NOMO-1 treated with dmso at 0.1 percent for 144 hours (cell line): ENCODE measurements around the gene NCEH1.
"Not testable (repeated sequence)": the region's sequence is repeated elsewhere in the genome, so short reads cannot be mapped to it uniquely, and the experiment has no call there.

Experiments used
- DNase-seq: peaks from one replicate; lab custom pipeline; 2025; ENCODE audit not compliant: unreplicated experiment; lab: John Stamatoyannopoulos, UW

Gene NCEH1, protein sequence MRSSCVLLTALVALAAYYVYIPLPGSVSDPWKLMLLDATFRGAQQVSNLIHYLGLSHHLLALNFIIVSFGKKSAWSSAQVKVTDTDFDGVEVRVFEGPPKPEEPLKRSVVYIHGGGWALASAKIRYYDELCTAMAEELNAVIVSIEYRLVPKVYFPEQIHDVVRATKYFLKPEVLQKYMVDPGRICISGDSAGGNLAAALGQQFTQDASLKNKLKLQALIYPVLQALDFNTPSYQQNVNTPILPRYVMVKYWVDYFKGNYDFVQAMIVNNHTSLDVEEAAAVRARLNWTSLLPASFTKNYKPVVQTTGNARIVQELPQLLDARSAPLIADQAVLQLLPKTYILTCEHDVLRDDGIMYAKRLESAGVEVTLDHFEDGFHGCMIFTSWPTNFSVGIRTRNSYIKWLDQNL

DNA sequence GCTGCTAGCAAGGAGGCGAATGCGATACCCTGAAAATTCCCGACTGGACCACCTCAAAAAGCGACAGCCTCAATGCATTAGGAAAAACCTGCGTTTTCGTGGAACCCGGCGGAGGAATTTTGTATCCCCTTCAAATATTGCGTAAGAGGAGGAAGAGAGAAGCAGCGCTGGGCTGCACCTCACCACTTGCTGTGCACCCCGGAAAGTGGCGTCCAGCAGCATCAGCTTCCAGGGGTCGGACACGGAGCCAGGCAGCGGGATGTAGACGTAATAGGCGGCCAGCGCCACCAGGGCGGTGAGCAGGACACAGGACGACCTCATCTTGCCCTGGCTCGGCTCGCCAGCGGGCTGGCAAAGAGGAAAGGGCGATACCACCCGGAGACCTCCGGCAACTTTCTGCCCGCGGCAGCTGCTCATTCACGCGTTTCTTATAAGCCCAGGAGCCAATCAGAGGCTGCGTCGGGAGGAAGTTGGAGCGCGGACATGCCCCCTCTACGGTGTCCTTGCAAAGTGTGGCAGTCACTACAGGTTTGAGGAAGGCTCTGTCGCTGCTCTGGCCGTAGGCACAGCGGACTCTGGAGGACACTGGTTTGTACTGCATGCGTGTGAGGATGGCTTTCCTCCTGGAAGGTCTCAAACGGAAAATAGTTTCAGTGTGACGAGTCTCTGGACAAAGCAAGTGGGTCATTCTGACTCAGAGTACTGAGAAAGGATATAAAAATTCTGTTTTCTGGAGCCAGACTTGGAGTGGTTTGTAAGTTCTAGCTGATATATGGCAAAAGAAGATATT is at the start of gene NCEH1:
Gene NCEH1 (minus strand): TSS at position 404 of the 790 bp plus-strand sequence. CDS start 83 bp downstream, at position 321.
- DNase-seq: peak; percentile 100

DNA sequence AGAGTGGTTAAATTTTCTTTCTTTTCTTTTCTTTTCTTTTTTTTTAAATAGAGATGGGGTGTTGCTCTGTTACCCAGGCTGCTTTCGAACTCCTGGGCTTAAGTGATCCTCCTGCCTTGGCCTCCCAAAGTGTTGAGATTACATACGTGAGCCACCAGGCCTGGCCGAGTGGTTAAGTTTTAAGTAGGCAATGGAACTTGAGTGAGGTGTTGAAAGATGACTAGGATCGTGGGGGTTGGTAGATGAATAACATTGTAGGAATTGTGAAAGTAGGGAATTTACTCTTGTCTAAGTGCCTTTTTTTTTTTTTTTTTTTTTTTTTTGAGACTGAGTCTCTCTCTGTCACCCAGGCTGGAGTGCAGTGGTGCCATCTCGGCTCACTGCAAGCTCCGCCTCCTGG is 49.5 kb upstream of the NCEH1 start:
- not testable (repeated sequence) for DNase-seq

DNA sequence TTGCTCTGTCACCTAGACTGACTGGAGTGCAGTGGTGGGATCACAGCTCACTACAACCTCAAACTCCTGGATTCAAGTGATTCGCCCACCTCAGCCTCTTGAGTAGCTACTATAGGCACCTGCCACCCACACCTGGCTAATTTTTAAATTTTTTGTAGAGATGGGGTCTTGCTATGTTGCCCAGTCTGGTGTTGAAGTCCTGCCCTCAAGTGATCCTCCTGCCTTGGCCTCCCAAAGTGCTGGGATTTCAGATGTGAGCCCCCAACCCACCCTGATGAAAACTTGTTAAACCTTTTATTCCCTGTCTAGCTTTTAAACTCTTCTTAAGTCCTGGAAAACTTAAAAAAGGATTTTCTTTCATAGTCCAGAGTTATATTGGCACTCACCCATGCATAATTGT is 42.3 kb upstream of the NCEH1 start:
- no peak for DNase-seq

DNA sequence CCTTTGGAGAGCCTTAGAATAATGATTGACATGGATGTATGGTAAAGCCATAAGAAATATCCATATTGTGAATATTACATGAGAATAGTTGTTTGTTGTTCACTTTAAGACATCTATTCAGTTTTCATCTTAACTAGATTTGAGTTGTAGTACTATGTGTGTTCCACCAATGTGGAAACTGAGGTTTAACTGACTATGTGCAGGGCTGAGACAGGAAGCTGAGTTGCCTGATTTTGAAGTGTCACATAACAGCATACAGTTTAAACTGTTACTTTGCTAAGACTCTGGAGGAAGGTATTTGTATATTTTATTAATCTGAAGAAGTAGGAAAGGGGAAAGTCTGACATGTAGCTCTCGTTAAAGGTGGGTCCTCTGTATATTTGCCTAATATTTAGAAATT is 41.8 kb upstream of the NCEH1 start:
- no peak for DNase-seq

DNA sequence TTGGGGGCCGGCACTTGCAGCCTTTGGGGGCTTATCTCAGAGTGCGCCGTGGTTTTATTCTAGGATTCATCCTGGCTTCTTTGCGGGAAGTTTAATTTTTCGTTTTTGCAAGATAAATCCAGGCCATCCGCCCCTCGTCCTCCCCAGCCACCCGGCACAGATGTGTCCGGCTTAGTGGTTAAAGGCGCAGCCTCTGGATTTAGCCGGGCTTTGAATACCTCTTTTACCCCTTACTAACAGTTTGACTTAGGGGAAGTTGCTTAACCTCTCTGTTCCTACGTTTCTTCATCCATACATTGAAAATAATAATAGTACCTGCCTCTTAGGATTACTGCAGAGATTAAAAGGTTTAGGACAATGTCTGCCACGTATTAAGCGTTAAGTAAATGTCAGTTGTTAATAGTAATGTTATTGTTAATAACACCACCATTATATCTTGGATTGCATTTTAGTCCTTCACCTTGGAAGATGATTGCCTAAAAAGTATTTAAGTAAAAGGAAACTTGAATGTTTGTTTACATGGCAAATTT is 40.4 kb upstream of the NCEH1 start:
- DNase-seq: peak; percentile 66

DNA sequence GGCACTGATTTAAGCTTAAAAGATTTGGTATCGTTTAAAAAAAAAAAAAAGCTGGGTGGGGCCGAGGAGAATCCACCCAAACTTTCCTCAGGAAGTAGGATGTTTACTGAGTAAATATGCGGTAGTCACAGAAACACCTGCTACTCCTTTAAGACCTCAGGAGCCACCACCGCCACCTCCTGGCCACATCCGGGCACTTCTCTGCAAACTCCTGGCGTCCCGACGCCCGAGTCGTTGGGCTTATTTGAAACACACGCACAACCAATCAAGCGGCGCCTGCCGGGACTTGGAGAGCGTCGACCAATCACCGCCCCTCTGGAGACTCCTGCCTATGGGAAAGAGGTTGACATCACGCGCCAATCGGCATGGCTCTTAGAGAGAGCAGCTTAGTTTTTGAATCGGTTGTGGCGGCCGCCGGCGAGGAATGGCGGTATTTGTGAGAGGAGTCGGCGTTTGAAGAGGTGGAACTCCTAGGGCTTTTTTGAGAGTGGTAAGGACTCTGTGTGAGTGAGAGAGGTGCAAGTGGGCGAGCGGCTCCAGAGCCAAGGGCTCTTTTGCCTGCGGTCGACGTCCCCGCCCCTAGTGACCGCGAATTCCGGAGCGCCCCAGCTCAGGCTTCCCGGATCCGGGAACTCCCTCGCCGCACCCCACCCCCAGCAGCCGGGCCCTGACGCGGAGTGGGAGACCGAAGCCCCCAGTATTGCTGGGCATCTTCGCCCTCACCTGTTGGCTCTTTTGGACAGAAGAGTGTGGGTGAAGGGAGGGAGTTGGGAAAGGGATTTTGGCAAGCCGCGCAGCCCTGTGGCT is 39.7 kb upstream of the NCEH1 start, which contains the start of gene ECT2:
Gene ECT2 (plus strand): TSS at position 359 of the 807 bp plus-strand sequence. CDS start 3,805 bp downstream, outside the sequence.
- peak; percentile 100 for DNase-seq

DNA sequence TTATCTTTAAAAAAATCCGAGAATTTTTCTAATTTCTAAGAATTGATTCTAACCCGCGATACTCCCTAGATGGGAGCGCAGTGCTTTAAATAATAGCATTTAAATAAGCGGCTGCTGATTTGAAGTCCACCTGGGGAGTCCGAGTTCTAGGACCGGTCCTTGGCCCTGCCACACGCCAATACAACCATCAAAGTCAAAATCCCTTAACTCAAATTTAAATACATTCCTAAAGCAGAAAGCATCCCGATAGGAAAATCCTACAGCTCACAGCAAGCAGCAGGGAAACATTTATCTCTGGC is 39.2 kb upstream of the NCEH1 start:
- DNase-seq: no peak

DNA sequence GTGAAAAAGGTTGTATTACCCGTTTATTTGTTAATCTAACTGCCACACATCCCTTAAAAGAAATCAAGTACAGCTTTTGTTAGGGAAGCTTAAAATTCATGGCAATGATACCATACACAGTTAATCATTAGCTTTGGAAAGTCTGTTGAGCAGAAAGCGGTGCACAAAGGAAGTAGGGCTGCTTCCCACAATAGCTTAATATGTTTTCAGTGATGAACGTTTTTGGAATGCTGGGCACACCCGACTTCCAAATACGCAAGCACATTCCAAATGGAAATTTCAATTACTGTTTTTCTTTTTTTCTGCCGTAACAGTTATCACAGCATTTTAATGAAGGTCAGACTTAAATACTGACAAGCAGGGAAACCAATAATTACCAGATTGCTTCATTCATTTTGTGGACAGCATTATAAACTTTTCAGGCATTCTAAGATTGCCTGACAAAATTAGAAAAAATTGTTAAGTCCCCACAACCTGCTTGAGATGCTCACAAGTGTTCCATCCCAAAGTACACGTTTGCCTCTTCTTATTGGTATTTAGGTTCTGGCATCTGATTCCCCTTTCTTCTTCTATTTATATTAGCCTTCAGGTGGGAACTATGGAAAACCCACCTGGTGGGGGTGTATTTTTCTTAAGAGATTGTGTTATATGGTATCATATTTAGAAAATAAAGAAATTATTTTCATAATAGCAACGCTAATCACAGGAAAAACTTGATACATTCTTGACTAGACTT is 38.5 kb upstream of the NCEH1 start:
- DNase-seq: no peak

DNA sequence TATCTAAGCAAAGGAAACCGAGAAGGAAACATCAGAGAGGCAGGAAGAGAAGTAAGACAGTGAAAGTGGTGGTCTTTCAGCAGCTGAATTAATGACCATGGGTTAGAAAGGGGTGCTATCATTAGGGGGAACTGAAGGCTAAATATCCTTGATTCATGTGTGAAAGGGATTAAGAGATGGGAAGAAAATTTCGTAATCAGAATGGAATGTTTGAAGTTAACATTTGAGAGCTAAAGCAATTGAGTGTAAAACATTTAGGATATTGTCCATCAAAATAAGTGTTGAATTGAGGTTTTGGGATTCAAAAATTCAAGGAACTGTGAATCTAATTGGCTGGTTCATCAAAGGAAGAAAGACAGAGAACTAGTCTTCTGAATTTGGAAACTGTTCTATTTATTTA is 35.6 kb upstream of the NCEH1 start:
- DNase-seq: no peak

DNA sequence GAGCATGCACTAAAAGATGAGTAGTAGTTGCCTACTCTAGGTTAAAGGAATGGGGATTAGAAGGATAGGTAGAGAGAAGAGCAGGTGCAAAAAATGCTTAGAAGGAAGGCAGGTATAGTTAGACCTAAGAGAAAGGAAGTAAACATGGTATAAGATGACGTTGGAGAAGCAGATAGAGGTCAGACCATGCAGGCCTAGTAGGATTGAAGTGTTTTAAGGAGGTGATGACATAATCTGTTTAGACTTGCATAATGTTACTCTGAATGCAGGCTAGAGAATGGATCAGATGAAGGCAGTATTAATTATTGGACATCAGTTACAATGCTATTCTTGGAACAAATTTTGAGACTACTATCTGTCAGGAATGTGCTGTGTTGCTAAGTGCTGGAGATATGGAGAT is 28.6 kb upstream of the NCEH1 start:
- DNase-seq: no peak

DNA sequence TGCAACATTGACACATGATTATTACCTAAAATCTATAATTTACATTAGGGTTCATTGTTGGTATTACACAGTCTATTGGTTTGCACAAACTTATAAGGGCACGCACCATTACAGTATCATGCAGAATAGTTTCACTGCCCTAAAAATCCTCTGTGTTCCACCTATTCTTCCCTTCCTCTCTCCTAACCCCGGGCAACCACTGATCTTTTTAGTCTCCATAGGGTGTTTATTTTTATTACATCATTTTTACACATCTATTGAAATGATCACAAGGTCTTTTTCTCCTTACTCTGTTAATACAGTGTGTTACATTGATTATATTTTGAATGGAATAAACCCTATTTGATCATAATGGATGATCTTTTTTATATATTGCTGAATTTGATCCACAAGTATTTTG is 24.1 kb upstream of the NCEH1 start:
- no peak for DNase-seq

DNA sequence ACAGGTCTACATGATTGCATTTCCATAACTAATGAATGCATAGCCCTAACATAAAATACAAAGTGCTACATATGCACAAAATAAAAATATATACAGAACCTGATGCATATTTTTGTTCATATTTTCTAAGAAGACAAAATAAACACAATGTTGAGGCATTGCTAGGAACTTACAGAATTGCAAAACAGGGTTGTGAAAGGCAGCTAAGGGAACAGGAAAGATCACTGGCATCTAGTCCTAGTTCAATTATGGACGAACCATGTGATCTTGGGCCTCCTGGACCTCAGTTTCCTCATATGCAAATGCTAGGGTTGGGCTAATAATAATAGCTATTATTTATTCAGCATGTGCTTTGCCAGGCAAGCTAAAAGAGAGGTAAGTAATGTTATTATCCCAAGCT is 15.5 kb upstream of the NCEH1 start:
- no peak for DNase-seq

DNA sequence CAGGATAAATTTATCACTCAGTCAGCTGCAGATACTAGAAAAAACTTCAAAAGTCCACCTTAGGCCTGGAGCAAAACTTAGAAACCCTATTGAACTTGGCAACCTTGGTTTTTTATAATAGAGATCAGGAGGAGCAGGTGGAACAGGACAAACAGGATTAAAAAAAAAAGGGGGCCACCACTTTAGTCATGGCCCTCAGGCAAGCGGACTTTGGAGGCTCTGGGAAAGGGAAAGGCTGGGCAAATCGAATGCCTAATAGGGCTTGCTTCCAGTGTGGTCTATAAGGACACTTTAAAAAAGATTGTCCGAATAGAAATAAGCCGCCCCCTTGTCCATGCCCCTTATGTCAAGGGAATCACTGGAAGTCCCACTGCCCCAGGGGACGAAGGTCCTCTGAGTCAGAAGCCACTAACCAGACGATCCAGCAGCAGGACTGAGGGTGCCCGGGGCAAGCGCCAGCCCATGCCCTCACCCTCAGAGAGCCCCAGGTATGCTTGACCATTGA is 11.7 kb upstream of the NCEH1 start:
- not testable (repeated sequence) for DNase-seq

DNA sequence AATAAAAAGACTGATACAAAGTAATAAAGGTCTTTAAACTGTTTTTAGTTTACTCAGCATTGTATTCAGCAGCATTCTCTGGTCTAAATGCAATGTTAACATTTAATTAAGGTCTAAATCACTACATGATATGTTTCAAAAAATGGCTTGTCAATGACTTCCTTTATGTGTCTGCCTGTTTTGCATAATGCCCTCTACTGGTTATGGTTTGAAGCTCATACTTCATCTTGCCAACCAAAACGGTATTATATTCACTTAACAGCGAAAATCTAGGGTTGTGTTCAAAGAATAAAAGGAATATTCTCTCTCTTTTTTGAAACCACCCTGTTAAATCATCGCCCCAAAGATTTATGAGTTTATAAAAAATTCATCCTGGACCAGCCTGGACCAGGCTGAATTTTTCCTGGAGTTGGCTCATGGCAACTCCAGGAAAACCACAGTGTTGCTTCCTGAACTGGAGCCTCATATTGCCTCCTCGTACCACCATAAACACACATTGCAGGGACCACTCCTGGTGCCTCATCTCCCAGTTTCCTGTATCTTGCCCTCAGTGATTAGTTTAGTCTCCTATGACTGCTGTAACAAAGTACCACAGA is 6.7 kb upstream of the NCEH1 start:
- DNase-seq: peak; percentile 29

DNA sequence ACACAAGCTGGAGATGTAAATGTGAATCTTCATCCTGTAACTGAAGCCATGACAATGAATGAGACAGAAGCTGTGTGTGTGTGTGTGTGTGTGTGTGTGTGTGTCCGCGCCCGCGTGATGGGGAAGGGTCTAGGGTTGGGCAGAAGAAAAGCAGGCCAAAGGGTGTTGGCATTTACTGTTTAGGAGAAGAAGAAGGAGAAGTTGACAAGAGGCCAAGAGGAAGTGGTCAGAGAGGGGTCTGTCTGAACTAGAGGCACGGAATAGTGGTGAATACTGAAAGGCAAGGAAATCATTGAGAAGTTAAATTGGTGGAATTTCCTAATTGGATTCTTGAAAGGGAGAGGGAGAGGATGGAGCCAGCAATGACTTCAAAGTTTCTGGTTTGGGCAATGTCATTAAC is 5.6 kb upstream of the NCEH1 start:
- DNase-seq: peak; percentile 89

DNA sequence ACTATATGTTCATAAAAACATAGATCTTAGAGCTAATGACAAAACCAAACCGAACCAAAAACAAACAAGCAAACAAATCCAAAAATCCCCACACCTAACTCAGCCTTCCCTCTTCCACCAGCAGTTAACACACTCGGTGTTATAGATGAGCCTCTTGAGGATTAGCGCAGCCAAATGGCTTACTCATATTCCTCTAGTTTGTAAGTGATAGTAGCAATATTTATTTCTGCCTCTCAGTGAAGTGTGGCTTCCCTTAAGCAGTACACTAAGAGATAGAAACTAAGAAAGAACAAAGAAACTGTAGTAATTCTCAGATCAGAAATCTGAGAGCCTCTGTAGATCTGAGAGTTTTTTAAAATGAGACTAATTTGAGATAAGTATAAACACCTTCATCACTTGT is 2.4 kb upstream of the NCEH1 start:
- no peak for DNase-seq

DNA sequence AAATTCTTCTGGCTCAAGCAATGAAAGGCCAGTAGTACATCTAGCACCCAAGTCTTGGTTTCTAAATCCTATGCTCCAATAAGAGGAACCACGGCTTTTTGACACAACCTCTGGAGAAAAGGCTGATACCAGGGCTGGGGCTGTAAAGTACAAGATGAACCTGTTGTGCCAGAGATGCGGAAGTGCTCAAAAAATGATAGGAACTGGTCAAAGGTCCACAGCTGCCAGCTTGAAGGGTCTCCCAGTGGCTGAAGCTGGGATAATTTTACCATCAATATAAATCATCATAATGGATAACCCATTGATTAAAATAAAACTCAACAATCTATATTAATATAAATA is 558 bp upstream of the NCEH1 start:
- DNase-seq: peak; percentile 74

DNA sequence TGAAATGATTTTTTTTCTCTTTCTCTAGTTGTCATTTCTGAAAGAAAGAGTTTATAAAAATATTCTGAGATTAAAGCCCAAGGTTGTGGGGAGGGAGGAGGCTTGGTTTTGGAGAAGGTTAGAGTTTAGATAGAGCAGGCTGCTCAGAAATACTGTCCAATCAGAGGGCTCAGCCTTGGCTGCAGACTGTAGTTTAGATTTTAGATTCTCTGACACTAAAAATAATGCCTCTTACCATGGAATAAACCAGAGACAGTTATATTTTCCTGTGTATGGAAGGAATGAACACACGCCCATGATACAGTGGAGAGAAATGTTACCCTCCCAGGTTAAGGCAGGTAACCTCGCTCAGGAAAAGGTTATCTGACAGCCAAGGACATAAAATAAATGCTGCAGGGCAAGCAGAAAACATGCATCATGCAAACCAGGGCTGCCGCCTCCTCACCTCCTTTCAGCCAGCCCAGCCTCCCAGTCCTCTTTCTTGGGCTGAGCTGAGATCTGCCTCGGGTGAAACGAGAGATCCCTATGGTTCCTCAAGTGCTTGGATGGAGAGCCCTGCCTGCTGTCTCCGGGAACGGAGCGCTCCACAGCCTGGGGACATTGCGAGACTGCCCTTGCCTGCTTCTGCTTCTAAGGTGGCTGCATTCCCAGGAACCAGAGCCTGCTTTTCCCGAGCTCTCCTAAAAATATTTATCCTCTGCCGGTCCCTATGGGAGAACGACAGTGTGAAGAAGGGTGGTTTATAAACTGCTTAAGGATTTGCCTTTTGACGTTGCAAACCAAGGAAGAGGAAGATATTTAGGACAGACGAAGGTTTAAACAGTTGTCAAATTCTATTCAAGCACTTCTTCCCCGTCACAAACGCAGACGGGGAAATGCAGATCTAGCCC is 848 bp downstream of the NCEH1 start:
- DNase-seq: no peak
